ENCODE measurements around the gene GNE.
A peak's percentile ranks its signal among the peaks of the same experiment; 100 is the strongest.

The GNE gene

GRCh38 chr9:36292641-36293040 is 34.4 kb upstream of the GNE start:
- Histone ChIP-seq H3K27ac (ENCODE audit: low read depth in 2 of 2, low read length in 2 of 2) (no peak overlapping the region), H3K4me1 (ENCODE audit: control insufficient read depth in 2 of 2, insufficient read depth in 2 of 2, low read length in 2 of 2) (peaks cover 8 to 13% of the 10 kb centered on the region in 2 donors), H3K4me3 (ENCODE audit: low read length in 2 of 2) (no peak overlapping the region), H3K9ac (ENCODE audit: low read depth in 1 of 2, low read length in 2 of 2) (no peak overlapping the region), H3K9me3 (ENCODE audit: control insufficient read depth in 2 of 2, low read length in 2 of 2) (no peaks in the 10 kb centered on the region), H3K36me3 (ENCODE audit: control insufficient read depth in 2 of 2, insufficient read depth in 2 of 2, low read length in 2 of 2) (no peaks in the 10 kb centered on the region), H3K27me3 (ENCODE audit: control insufficient read depth in 2 of 2, insufficient read depth in 2 of 2, low read length in 2 of 2) (no peaks in the 10 kb centered on the region)

- Histone ChIP-seq H3K27me3 (ENCODE audit: control insufficient read depth in 2 of 2, insufficient read depth in 2 of 2, low read length in 2 of 2) (no peaks in the 10 kb centered on the region), H3K36me3 (ENCODE audit: control insufficient read depth in 2 of 2, insufficient read depth in 2 of 2, low read length in 2 of 2) (no peaks in the 10 kb centered on the region), H3K4me1 (ENCODE audit: control insufficient read depth in 2 of 2, insufficient read depth in 2 of 2, low read length in 2 of 2) (peaks cover under 1 to 5% of the 10 kb centered on the region in 2 donors), H3K4me3 (ENCODE audit: low read length in 2 of 2) (no peak overlapping the region), H3K27ac (ENCODE audit: low read depth in 2 of 2, low read length in 2 of 2) (no peak overlapping the region), H3K9me3 (ENCODE audit: control insufficient read depth in 2 of 2, low read length in 2 of 2) (no peaks in the 10 kb centered on the region), H3K9ac (ENCODE audit: low read depth in 1 of 2, low read length in 2 of 2) (no peak overlapping the region)
Observed at GRCh38 chr9:36290996-36291395, 32.7 kb upstream of the GNE start.

GRCh38 chr9:36289836-36290435 is 31.7 kb upstream of the GNE start:
- no peak overlapping the region for H3K9ac ChIP-seq (ENCODE audit: low read depth in 1 of 2, low read length in 2 of 2)
- H3K4me3 ChIP-seq (ENCODE audit: low read length in 2 of 2): no peak overlapping the region
- no peaks in the 10 kb centered on the region for H3K9me3 ChIP-seq (ENCODE audit: control insufficient read depth in 2 of 2, low read length in 2 of 2)
- H3K36me3 ChIP-seq (ENCODE audit: control insufficient read depth in 2 of 2, insufficient read depth in 2 of 2, low read length in 2 of 2): no peaks in the 10 kb centered on the region
- H3K27ac ChIP-seq (ENCODE audit: low read depth in 2 of 2, low read length in 2 of 2): no peak overlapping the region
- H3K27me3 ChIP-seq (ENCODE audit: control insufficient read depth in 2 of 2, insufficient read depth in 2 of 2, low read length in 2 of 2): no peaks in the 10 kb centered on the region
- H3K4me1 ChIP-seq (ENCODE audit: control insufficient read depth in 2 of 2, insufficient read depth in 2 of 2, low read length in 2 of 2): peaks cover 0 to 5% of the 10 kb centered on the region in 2 donors

GRCh38 chr9:36288070-36288469 is 29.8 kb upstream of the GNE start:
- Histone ChIP-seq H3K4me1 (ENCODE audit: control insufficient read depth in 2 of 2, insufficient read depth in 2 of 2, low read length in 2 of 2) (peaks cover 0 to 5% of the 10 kb centered on the region in 2 donors), H3K27ac (ENCODE audit: low read depth in 2 of 2, low read length in 2 of 2) (no peak overlapping the region), H3K9ac (ENCODE audit: low read depth in 1 of 2, low read length in 2 of 2) (no peak overlapping the region), H3K9me3 (ENCODE audit: control insufficient read depth in 2 of 2, low read length in 2 of 2) (no peaks in the 10 kb centered on the region), H3K36me3 (ENCODE audit: control insufficient read depth in 2 of 2, insufficient read depth in 2 of 2, low read length in 2 of 2) (no peaks in the 10 kb centered on the region), H3K4me3 (ENCODE audit: low read length in 2 of 2) (no peak overlapping the region), H3K27me3 (ENCODE audit: control insufficient read depth in 2 of 2, insufficient read depth in 2 of 2, low read length in 2 of 2) (no peaks in the 10 kb centered on the region)

- H3K27ac ChIP-seq (ENCODE audit: low read depth in 2 of 2, low read length in 2 of 2): no peak overlapping the region
Observed at GRCh38 chr9:36286388-36286787, 28.1 kb upstream of the GNE start.

DNA sequence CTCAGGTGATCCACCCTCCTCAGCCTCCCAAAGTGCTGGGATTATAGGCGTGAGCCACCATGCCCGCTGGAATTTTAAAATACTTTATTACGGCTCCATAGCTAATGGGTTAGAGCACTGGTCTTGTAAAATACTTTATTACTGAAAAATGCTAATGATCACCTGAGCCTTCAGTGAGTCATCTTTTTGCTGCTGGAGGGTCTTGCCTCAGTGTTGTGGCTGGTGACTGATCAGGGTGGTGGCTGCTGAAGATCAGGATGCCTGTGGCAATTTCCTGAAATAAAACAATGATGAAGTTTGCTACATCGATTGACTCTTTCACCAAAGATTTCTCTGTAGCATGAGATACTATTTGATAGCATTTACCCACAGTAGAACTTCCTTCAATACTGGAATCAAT is 26.0 kb upstream of the GNE start:
- no peak overlapping the region for H3K4me3 ChIP-seq (ENCODE audit: low read length in 2 of 2)
- no peak overlapping the region for H3K27ac ChIP-seq (ENCODE audit: low read depth in 2 of 2, low read length in 2 of 2)
- H3K9me3 ChIP-seq (ENCODE audit: control insufficient read depth in 2 of 2, low read length in 2 of 2): no peaks in the 10 kb centered on the region
- H3K27me3 ChIP-seq (ENCODE audit: control insufficient read depth in 2 of 2, insufficient read depth in 2 of 2, low read length in 2 of 2): no peaks in the 10 kb centered on the region
- no peaks in the 10 kb centered on the region for H3K36me3 ChIP-seq (ENCODE audit: control insufficient read depth in 2 of 2, insufficient read depth in 2 of 2, low read length in 2 of 2)
- H3K9ac ChIP-seq (ENCODE audit: low read depth in 1 of 2, low read length in 2 of 2): no peak overlapping the region
- peaks cover 0 to 5% of the 10 kb centered on the region in 2 donors for H3K4me1 ChIP-seq (ENCODE audit: control insufficient read depth in 2 of 2, insufficient read depth in 2 of 2, low read length in 2 of 2)

More at GRCh38 chr9:36286388-36286787, 28.1 kb upstream of the GNE start:
- H3K36me3 ChIP-seq (ENCODE audit: control insufficient read depth in 2 of 2, insufficient read depth in 2 of 2, low read length in 2 of 2): no peaks in the 10 kb centered on the region
- peaks cover 0 to 5% of the 10 kb centered on the region in 2 donors for H3K4me1 ChIP-seq (ENCODE audit: control insufficient read depth in 2 of 2, insufficient read depth in 2 of 2, low read length in 2 of 2)
- H3K4me3 ChIP-seq (ENCODE audit: low read length in 2 of 2): no peak overlapping the region
- H3K9me3 ChIP-seq (ENCODE audit: control insufficient read depth in 2 of 2, low read length in 2 of 2): no peaks in the 10 kb centered on the region
- no peaks in the 10 kb centered on the region for H3K27me3 ChIP-seq (ENCODE audit: control insufficient read depth in 2 of 2, insufficient read depth in 2 of 2, low read length in 2 of 2)
- no peak overlapping the region for H3K9ac ChIP-seq (ENCODE audit: low read depth in 1 of 2, low read length in 2 of 2)

- Histone ChIP-seq H3K9me3 (ENCODE audit: control insufficient read depth in 2 of 2, low read length in 2 of 2) (no peaks in the 10 kb centered on the region), H3K9ac (ENCODE audit: low read depth in 1 of 2, low read length in 2 of 2) (no peak overlapping the region)
Observed at GRCh38 chr9:36282275-36282674, 24.0 kb upstream of the GNE start.

GRCh38 chr9:36280989-36281388 is 22.7 kb upstream of the GNE start:
- Histone ChIP-seq H3K27ac (ENCODE audit: low read depth in 2 of 2, low read length in 2 of 2) (no peak overlapping the region), H3K9ac (ENCODE audit: low read depth in 1 of 2, low read length in 2 of 2) (no peak overlapping the region), H3K4me3 (ENCODE audit: low read length in 2 of 2) (no peak overlapping the region), H3K4me1 (ENCODE audit: control insufficient read depth in 2 of 2, insufficient read depth in 2 of 2, low read length in 2 of 2) (no peaks in the 10 kb centered on the region), H3K36me3 (ENCODE audit: control insufficient read depth in 2 of 2, insufficient read depth in 2 of 2, low read length in 2 of 2) (no peaks in the 10 kb centered on the region), H3K9me3 (ENCODE audit: control insufficient read depth in 2 of 2, low read length in 2 of 2) (no peaks in the 10 kb centered on the region), H3K27me3 (ENCODE audit: control insufficient read depth in 2 of 2, insufficient read depth in 2 of 2, low read length in 2 of 2) (no peaks in the 10 kb centered on the region)

More at GRCh38 chr9:36282275-36282674, 24.0 kb upstream of the GNE start:
- H3K4me3 ChIP-seq (ENCODE audit: low read length in 2 of 2): no peak overlapping the region
- H3K27ac ChIP-seq (ENCODE audit: low read depth in 2 of 2, low read length in 2 of 2): no peak overlapping the region
- peaks cover 0 to 5% of the 10 kb centered on the region in 2 donors for H3K4me1 ChIP-seq (ENCODE audit: control insufficient read depth in 2 of 2, insufficient read depth in 2 of 2, low read length in 2 of 2)
- no peaks in the 10 kb centered on the region for H3K36me3 ChIP-seq (ENCODE audit: control insufficient read depth in 2 of 2, insufficient read depth in 2 of 2, low read length in 2 of 2)
- no peaks in the 10 kb centered on the region for H3K27me3 ChIP-seq (ENCODE audit: control insufficient read depth in 2 of 2, insufficient read depth in 2 of 2, low read length in 2 of 2)

GRCh38 chr9:36278243-36278642 is 20.0 kb upstream of the GNE start:
- Histone ChIP-seq H3K4me3 (ENCODE audit: low read length in 2 of 2) (no peak overlapping the region), H3K4me1 (ENCODE audit: control insufficient read depth in 2 of 2, insufficient read depth in 2 of 2, low read length in 2 of 2) (peaks cover 0 to 3% of the 10 kb centered on the region in 2 donors), H3K27ac (ENCODE audit: low read depth in 2 of 2, low read length in 2 of 2) (no peak overlapping the region), H3K9me3 (ENCODE audit: control insufficient read depth in 2 of 2, low read length in 2 of 2) (no peaks in the 10 kb centered on the region), H3K36me3 (ENCODE audit: control insufficient read depth in 2 of 2, insufficient read depth in 2 of 2, low read length in 2 of 2) (no peaks in the 10 kb centered on the region), H3K9ac (ENCODE audit: low read depth in 1 of 2, low read length in 2 of 2) (no peak overlapping the region), H3K27me3 (ENCODE audit: control insufficient read depth in 2 of 2, insufficient read depth in 2 of 2, low read length in 2 of 2) (no peaks in the 10 kb centered on the region)

DNA sequence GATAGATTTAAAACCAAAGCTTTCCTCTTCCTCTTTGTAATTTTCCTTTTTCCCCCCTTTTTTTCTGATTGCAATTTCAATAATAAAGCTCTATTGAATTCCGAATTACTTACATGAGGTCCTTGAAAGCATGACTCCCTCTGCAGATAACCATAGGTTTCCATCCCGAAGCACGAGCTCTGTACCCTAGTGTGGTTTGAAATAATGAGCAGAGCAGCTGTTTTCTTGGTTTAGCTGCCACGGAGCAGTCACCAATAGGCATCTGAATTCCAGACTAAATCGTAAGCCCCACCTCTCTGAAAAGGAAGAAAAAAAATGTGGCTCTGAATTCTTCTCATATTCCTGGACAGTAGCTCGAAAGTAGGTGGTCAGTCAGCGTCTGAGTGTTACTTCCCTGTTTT is 18.5 kb upstream of the GNE start:
- peak overlapping the region; percentile 49 to 64 for H3K9ac ChIP-seq (ENCODE audit: low read depth in 1 of 2, low read length in 2 of 2)
- no peaks in the 10 kb centered on the region for H3K27me3 ChIP-seq (ENCODE audit: control insufficient read depth in 2 of 2, insufficient read depth in 2 of 2, low read length in 2 of 2)
- peak overlapping the region; percentile 58 to 62 for H3K27ac ChIP-seq (ENCODE audit: low read depth in 2 of 2, low read length in 2 of 2)
- H3K4me3 ChIP-seq (ENCODE audit: low read length in 2 of 2): peak overlapping the region; percentile 50 to 71
- no peaks in the 10 kb centered on the region for H3K9me3 ChIP-seq (ENCODE audit: control insufficient read depth in 2 of 2, low read length in 2 of 2)
- H3K4me1 ChIP-seq (ENCODE audit: control insufficient read depth in 2 of 2, insufficient read depth in 2 of 2, low read length in 2 of 2): peaks cover 0 to 3% of the 10 kb centered on the region in 2 donors
- peaks cover 0 to under 1% of the 10 kb centered on the region in 2 donors for H3K36me3 ChIP-seq (ENCODE audit: control insufficient read depth in 2 of 2, insufficient read depth in 2 of 2, low read length in 2 of 2)

Measured in mucosa of rectum (tissue), 2 donors.